Right atrium auricular region (tissue), 2 donors: ENCODE measurements around the gene ANKRA2. TPM values are rescaled to one million over a fixed set of nuclear protein-coding genes. Genes with fewer than 3 reads are reported as not detected.

Experiments used
- DNase-seq: peaks from one replicate; pipeline ENCODE4 v3.0.0-alpha.2; 2019; ENCODE audit warnings: low spot score
- H3K27ac ChIP-seq, 2 donors: fragments of 200-600 bp; sonication (generic); 1 replicate in 1 of 2; 2 replicates in 1 of 2; pipeline ENCODE4 v1.5.1; 2016 to 2019
- H3K27me3 ChIP-seq, 2 donors: fragments of 200-600 bp; sonication (generic); one replicate each; pipeline versions ENCODE4 v1.5.1 to v1.6.0; 2017 to 2019
- H3K36me3 ChIP-seq: fragments of 200-600 bp; sonication (generic); one replicate; pipeline ENCODE4 v1.5.1; 2016
- H3K4me1 ChIP-seq, 2 donors: fragments of 200-600 bp; sonication (generic); one replicate each; pipeline versions ENCODE4 v1.5.1 to v1.6.0; 2017 to 2019
- H3K4me3 ChIP-seq, 2 donors: fragments of 200-600 bp; sonication (generic); 1 replicate in 1 of 2; 2 replicates in 1 of 2; pipeline ENCODE4 v1.5.1; 2017 to 2019; ENCODE audit warnings: mild to moderate bottlenecking in 1 of 2, moderate library complexity in 1 of 2
- H3K9me3 ChIP-seq, 2 donors: fragments of 200-600 bp; sonication (generic); one replicate each; pipeline ENCODE4 v1.5.1; 2019
- CTCF ChIP-seq, 2 donors: fragments of 200-600 bp; sonication (generic); IDR thresholded peaks; one replicate each; pipeline ENCODE4 v1.5.1; 2019; ENCODE audit warnings: antibody characterized with exemption in 2 of 2
- total RNA-seq, 2 donors: library from RNA; depleted of rRNA; stranded (reverse); fragments of >200 nt; gene quantifications; one replicate each; pipeline ENCODE4 v1.1.0, GENCODE V29; 2016

Gene ANKRA2
- total RNA-seq, 2 donors from 2014 or later, result 11.3 to 16.4 TPM

DNA sequence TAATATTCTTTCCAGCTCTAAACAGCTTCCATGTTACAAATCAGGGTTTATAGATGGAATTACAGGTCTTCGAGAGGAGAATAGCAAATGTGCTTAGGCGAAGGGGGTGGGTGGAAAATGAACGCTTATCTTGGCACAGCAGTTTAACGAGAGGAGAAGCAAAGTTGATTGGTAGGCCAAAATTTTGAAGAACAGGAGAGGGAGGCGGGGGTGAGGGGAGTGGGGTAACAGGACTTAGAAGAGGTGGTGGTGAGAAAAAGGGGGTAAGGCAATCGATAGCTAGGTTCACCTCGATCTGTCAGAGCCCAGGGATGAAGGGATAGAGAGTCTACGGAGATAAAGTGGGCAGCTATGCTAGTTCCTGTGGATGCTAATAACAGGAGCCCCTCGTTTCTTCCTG lies 764 bp downstream of the ANKRA2 start:
- no peak for DNase-seq
- Histone ChIP-seq H3K9me3 (no peaks in the 10 kb centered on the region), H3K27ac (peak overlapping the region; percentile 94 to 95), H3K27me3 (no peaks in the 10 kb centered on the region), H3K4me1 (peaks cover 0 to 31% of the 10 kb centered on the region in 2 donors), H3K4me3 (peak overlapping the region; percentile 60 to 81), H3K36me3 (peaks cover 19% of the 10 kb centered on the region)
- TF ChIP-seq CTCF (IDR thresholded peaks at IDR 0.05), result no peak

- no peak for DNase-seq
- Histone ChIP-seq H3K36me3 (peaks cover 24% of the 10 kb centered on the region), H3K4me1 (peaks cover 0 to 31% of the 10 kb centered on the region in 2 donors), H3K4me3 (peak overlapping the region; percentile 60 to 81), H3K27me3 (no peaks in the 10 kb centered on the region), H3K27ac (peak overlapping the region; percentile 94 to 95), H3K9me3 (no peaks in the 10 kb centered on the region)
- TF ChIP-seq CTCF (IDR thresholded peaks at IDR 0.05), result no peak
These were observed 1.4 kb downstream of the ANKRA2 start for GRCh38 chr5:73564018-73564417.

GRCh38 chr5:73558950-73559349 lies 6.5 kb downstream of the ANKRA2 start:
- DNase-seq, result no peak
- no peak for TF ChIP-seq CTCF (IDR thresholded peaks at IDR 0.05)
- Histone ChIP-seq H3K27ac (no peak overlapping the region), H3K36me3 (peaks cover 63% of the 10 kb centered on the region), H3K9me3 (no peaks in the 10 kb centered on the region), H3K27me3 (no peaks in the 10 kb centered on the region), H3K4me3 (no peak overlapping the region), H3K4me1 (peaks cover 0 to 11% of the 10 kb centered on the region in 2 donors)

DNA sequence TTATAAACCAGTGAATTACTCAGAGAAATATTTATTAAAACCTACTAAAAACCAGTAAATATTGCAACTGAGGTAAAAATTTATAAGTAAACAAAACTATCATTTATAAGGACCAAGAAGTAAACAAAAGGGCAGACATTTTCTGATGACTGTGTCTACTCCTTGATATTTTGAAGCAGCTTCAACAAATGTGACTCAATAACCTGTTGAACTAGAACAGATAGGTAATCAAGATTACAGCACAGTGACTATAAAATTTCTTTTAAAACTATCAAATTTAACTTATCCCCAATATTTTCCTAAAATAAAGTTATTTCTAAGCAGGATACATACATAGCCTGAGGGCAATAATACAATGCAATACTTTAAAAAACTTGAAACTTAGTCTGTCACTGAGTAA lies 12.8 kb downstream of the ANKRA2 start:
- TF ChIP-seq CTCF (IDR thresholded peaks at IDR 0.05), result no peak
- Histone ChIP-seq H3K36me3 (peaks cover 50% of the 10 kb centered on the region), H3K27ac (no peak overlapping the region)

DNA sequence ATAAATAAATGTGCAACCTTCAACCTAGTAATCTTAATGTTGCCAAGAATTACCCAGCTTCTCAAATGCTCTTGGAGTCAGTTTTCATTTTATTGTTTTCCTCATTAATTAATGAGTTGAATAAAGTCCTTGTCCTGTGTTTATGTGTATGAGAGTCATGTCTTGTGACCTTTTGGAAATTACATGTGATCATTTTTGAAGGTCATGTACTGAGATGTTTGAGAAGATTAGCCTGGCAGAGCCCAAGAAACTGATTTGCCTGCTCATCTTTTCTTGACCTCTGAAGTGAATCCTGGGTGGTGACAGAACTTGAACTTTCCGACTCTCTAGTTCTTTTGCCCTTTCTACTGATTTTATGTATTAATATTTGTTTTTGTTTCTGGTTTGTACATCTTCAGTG lies 15.4 kb downstream of the ANKRA2 start:
- TF ChIP-seq CTCF (IDR thresholded peaks at IDR 0.05), result no peak

More for the DNA sequence above, 12.8 kb downstream of the ANKRA2 start:
- Histone ChIP-seq H3K9me3 (no peaks in the 10 kb centered on the region), H3K27me3 (no peaks in the 10 kb centered on the region), H3K4me1 (no peaks in the 10 kb centered on the region), H3K4me3 (no peak overlapping the region)
- no peak for DNase-seq

DNA sequence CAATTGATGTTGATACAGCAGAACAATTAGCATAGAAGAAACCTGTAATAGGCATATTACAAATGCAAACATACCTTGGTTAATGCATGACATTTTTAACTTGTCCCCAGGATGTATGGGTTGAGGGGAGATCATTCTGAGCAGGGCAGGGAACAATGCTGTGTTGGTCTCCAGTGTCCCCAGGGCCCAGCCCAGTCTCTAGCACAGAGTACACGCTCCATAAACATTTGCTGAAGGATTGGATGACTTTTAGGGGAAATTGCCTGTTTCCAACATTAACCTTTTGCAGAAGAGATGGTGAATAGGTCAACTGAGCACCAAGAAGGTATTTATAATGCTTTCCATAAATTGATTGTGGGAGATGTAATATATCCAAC lies 20.0 kb downstream of the ANKRA2 start:
- Histone ChIP-seq H3K36me3 (no peaks in the 10 kb centered on the region), H3K27me3 (no peaks in the 10 kb centered on the region), H3K27ac (no peak overlapping the region), H3K9me3 (no peaks in the 10 kb centered on the region), H3K4me3 (no peak overlapping the region), H3K4me1 (no peaks in the 10 kb centered on the region)
- TF ChIP-seq CTCF (IDR thresholded peaks at IDR 0.05), result no peak
- no peak for DNase-seq

More for the DNA sequence above, 15.4 kb downstream of the ANKRA2 start:
- H3K27ac ChIP-seq, result no peak overlapping the region
- H3K4me3 ChIP-seq, result no peak overlapping the region
- no peak for DNase-seq
- H3K27me3 ChIP-seq, result no peaks in the 10 kb centered on the region
- H3K36me3 ChIP-seq, result peaks cover 30% of the 10 kb centered on the region
- H3K4me1 ChIP-seq, result no peaks in the 10 kb centered on the region
- H3K9me3 ChIP-seq, result no peaks in the 10 kb centered on the region
